Calu3 (cell line): Measurements from ENCODE around the gene PLA2G4A. TPM values are rescaled to one million over a fixed set of nuclear protein-coding genes. Genes with fewer than 3 reads are reported as not detected.
A peak's percentile ranks its signal among the peaks of the same experiment; 100 is the strongest.

ENCODE experiments used
- BruUV-seq: library from RNA; stranded (reverse); fragments of 400-500 nt; replicated peaks from 2 replicates; lab custom pipeline; 2021; lab: Mats Ljungman, UMichigan
- CTCF ChIA-PET: fragments of 300-600 bp; sonication (Branson Sonifier 250); formaldehyde crosslinking; loops from one replicate; lab custom pipeline; 2022; ENCODE audit warnings: antibody characterized with exemption; lab: Charles Lee
- DNase-seq: peaks from one replicate; pipeline ENCODE4 v3.0.0; 2022
- H3K27ac Mint-ChIP-seq: one replicate; pipeline ENCODE4 v1.8.0; 2022; ENCODE audit warnings: mixed read lengths; ENCODE audit not compliant: unreplicated experiment
- H3K27me3 Mint-ChIP-seq: one replicate; pipeline ENCODE4 v1.8.0; 2022; ENCODE audit warnings: mixed read lengths; ENCODE audit not compliant: unreplicated experiment
- H3K36me3 Mint-ChIP-seq: one replicate; pipeline ENCODE4 v1.8.0; 2022; ENCODE audit warnings: mild to moderate bottlenecking, moderate library complexity, mixed read lengths; ENCODE audit not compliant: insufficient read depth, unreplicated experiment
- H3K4me1 Mint-ChIP-seq: one replicate; pipeline ENCODE4 v1.8.0; 2022; ENCODE audit warnings: mild to moderate bottlenecking, low read depth, mixed read lengths; ENCODE audit not compliant: unreplicated experiment
- H3K4me3 Mint-ChIP-seq: one replicate; pipeline ENCODE4 v1.8.0; 2022; ENCODE audit warnings: mild to moderate bottlenecking, low read depth, moderate library complexity, mixed read lengths; ENCODE audit not compliant: unreplicated experiment
- H3K9me3 Mint-ChIP-seq: one replicate; pipeline ENCODE4 v1.8.0; 2022; ENCODE audit warnings: low read depth, mixed read lengths; ENCODE audit not compliant: unreplicated experiment
- intact Hi-C: fragments of 100-400 bp; cut with micrococcal nuclease; formaldehyde crosslinking; loops from one replicate; pipeline ENCODE4 v1.10.0; 2022; ENCODE audit not compliant: unreplicated experiment
- total RNA-seq: library from RNA; stranded (reverse); gene quantifications from 2 replicates; pipeline ENCODE4 v1.2.3, GENCODE V29; 2022
- TF ChIP-seq, protein P1 (sequence below): fragments of 200-600 bp; IDR thresholded peaks from one replicate; pipeline ENCODE4 v1.8.0; 2022; ENCODE audit warnings: antibody characterized with exemption; ENCODE audit not compliant: unreplicated experiment

The PLA2G4A gene
- total RNA-seq, 1 experiment from 2014 or later, result 36.0 TPM

- CTCF ChIA-PET, result interaction anchor here (0.6 kb wide), 1 partner anchor 1113 kb away, joined by 3 read pairs; no protein-coding TSS in a partner anchor
- peaks cover 3% of the 10 kb centered on the region for H3K9me3 Mint-ChIP-seq
- no peak overlapping the region for H3K4me3 Mint-ChIP-seq
- DNase-seq, result no peak
- no peaks in the 10 kb centered on the region for H3K27me3 Mint-ChIP-seq
- H3K27ac Mint-ChIP-seq, result no peak overlapping the region
- no peaks in the 10 kb centered on the region for H3K36me3 Mint-ChIP-seq
- TF ChIP-seq, protein P1, sequence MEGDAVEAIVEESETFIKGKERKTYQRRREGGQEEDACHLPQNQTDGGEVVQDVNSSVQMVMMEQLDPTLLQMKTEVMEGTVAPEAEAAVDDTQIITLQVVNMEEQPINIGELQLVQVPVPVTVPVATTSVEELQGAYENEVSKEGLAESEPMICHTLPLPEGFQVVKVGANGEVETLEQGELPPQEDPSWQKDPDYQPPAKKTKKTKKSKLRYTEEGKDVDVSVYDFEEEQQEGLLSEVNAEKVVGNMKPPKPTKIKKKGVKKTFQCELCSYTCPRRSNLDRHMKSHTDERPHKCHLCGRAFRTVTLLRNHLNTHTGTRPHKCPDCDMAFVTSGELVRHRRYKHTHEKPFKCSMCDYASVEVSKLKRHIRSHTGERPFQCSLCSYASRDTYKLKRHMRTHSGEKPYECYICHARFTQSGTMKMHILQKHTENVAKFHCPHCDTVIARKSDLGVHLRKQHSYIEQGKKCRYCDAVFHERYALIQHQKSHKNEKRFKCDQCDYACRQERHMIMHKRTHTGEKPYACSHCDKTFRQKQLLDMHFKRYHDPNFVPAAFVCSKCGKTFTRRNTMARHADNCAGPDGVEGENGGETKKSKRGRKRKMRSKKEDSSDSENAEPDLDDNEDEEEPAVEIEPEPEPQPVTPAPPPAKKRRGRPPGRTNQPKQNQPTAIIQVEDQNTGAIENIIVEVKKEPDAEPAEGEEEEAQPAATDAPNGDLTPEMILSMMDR, result no peak
- H3K4me1 Mint-ChIP-seq, result no peaks in the 10 kb centered on the region
- BruUV-seq, result no TSS peak
- intact Hi-C loops, result no loop called here
Measured at GRCh38 chr1:186965847-186966246, 137.1 kb downstream of the PLA2G4A start.

- no peaks in the 10 kb centered on the region for H3K36me3 Mint-ChIP-seq
- H3K9me3 Mint-ChIP-seq, result peaks cover 3% of the 10 kb centered on the region
- TF ChIP-seq, protein P1, result no peak
- H3K27ac Mint-ChIP-seq, result no peak overlapping the region
- CTCF ChIA-PET, result interaction anchor here (0.6 kb wide), 1 partner anchor 1112 kb away, joined by 3 read pairs; no protein-coding TSS in a partner anchor
- no peak overlapping the region for H3K4me3 Mint-ChIP-seq
- no peaks in the 10 kb centered on the region for H3K4me1 Mint-ChIP-seq
- intact Hi-C loops, result no loop called here
- no TSS peak for BruUV-seq
- H3K27me3 Mint-ChIP-seq, result no peaks in the 10 kb centered on the region
- no peak for DNase-seq
Measured at GRCh38 chr1:186966456-186966855, 137.7 kb downstream of the PLA2G4A start.

GRCh38 chr1:186967656-186968394 is 139.1 kb downstream of the PLA2G4A start:
- CTCF ChIA-PET, result interaction anchor here (0.6 kb wide), 1 partner anchor 90 kb away, joined by 3 read pairs; no protein-coding TSS in a partner anchor
- TF ChIP-seq, protein P1, result no peak

GRCh38 chr1:186974774-186975181 is 146.0 kb downstream of the PLA2G4A start:
- intact Hi-C loops, result loop anchor here (5.0 kb wide), 3 partner anchors 47 to 572 kb away; no protein-coding TSS in a partner anchor
- peak overlapping the region; percentile 70 for H3K27ac Mint-ChIP-seq
- no peaks in the 10 kb centered on the region for H3K27me3 Mint-ChIP-seq
- H3K4me3 Mint-ChIP-seq, result no peak overlapping the region
- TF ChIP-seq, protein P1, result no peak
- peaks cover 3% of the 10 kb centered on the region for H3K9me3 Mint-ChIP-seq
- peaks cover under 1% of the 10 kb centered on the region for H3K36me3 Mint-ChIP-seq
- no peak for DNase-seq
- no TSS peak for BruUV-seq
- H3K4me1 Mint-ChIP-seq, result peaks cover 40% of the 10 kb centered on the region
- CTCF ChIA-PET, result interaction anchor here (0.8 to 1.7 kb wide), 2 partner anchors 12 to 58 kb away, joined by 4 read pairs; no protein-coding TSS in a partner anchor

More at GRCh38 chr1:186967656-186968394, 139.1 kb downstream of the PLA2G4A start:
- DNase-seq, result no peak
- H3K27me3 Mint-ChIP-seq, result no peaks in the 10 kb centered on the region
- intact Hi-C loops, result no loop called here
- H3K27ac Mint-ChIP-seq, result no peak overlapping the region
- no peaks in the 10 kb centered on the region for H3K4me1 Mint-ChIP-seq
- H3K36me3 Mint-ChIP-seq, result no peaks in the 10 kb centered on the region
- no peak overlapping the region for H3K4me3 Mint-ChIP-seq
- no TSS peak for BruUV-seq
- peaks cover 3% of the 10 kb centered on the region for H3K9me3 Mint-ChIP-seq
